GM12875 (cell line): Measurements from ENCODE around the gene FGGY.

Experiments used
- H3K4me3 ChIP-seq: one replicate; pipeline ENCODE4 v1.5.1; 2011; ENCODE audit warnings: low read depth, low read length, control low read depth
- CTCF ChIP-seq: IDR thresholded peaks from 2 replicates; pipeline ENCODE4 v1.5.1; 2011; ENCODE audit warnings: low read depth, mild to moderate bottlenecking, control low read depth, inconsistent platforms, low read length, moderate library complexity, borderline replicate concordance; ENCODE audit not compliant: insufficient read depth

Gene FGGY

GRCh38 chr1:59429656-59430055 is 132.8 kb downstream of the FGGY start:
- no peak overlapping the region for H3K4me3 ChIP-seq
- no peak for TF ChIP-seq CTCF

- no peak overlapping the region for H3K4me3 ChIP-seq
- no peak for TF ChIP-seq CTCF
Observed at GRCh38 chr1:59431566-59432294, 134.8 kb downstream of the FGGY start.

- no peak for TF ChIP-seq CTCF
- no peak overlapping the region for H3K4me3 ChIP-seq
Observed at GRCh38 chr1:59432531-59433439, 135.9 kb downstream of the FGGY start.

- H3K4me3 ChIP-seq: no peak overlapping the region
- TF ChIP-seq CTCF: no peak
Observed at GRCh38 chr1:59433440-59433813, 136.5 kb downstream of the FGGY start.

- TF ChIP-seq CTCF: no peak
- no peak overlapping the region for H3K4me3 ChIP-seq
Observed at GRCh38 chr1:59434336-59434735, 137.4 kb downstream of the FGGY start.

GRCh38 chr1:59436637-59437036 is 139.7 kb downstream of the FGGY start:
- TF ChIP-seq CTCF: no peak
- H3K4me3 ChIP-seq: no peak overlapping the region
